ENCODE results near the gene STK32A.
"Not testable (repeated sequence)": the region's sequence is repeated elsewhere in the genome, so short reads cannot be mapped to it uniquely, and the experiment has no call there.

STK32A gene

GRCh38 chr5:147226512-147226911 is 8.3 kb upstream of the STK32A start:
- no peak overlapping the region for H2AFZ ChIP-seq (ENCODE audit: low read depth, low read length)
- H3K27me3 ChIP-seq (ENCODE audit: insufficient read depth, low read length, poor library complexity): no peaks in the 10 kb centered on the region
- H3K27ac ChIP-seq (ENCODE audit: low read length): no peak overlapping the region
- DNase-seq (no peak), ATAC-seq (ENCODE audit: insufficient read depth, low read depth) (no peak)
- H3K9ac ChIP-seq (ENCODE audit: low read depth, low read length): no peak overlapping the region
- H3K9me3 ChIP-seq (ENCODE audit: insufficient read depth, low read length, severe bottlenecking): no peaks in the 10 kb centered on the region
- no peak for TF ChIP-seq EZH2 (IDR thresholded peaks at IDR 0.05; ENCODE audit: borderline replicate concordance, low read depth, low read length, severe bottlenecking)
- TF ChIP-seq, protein P1, sequence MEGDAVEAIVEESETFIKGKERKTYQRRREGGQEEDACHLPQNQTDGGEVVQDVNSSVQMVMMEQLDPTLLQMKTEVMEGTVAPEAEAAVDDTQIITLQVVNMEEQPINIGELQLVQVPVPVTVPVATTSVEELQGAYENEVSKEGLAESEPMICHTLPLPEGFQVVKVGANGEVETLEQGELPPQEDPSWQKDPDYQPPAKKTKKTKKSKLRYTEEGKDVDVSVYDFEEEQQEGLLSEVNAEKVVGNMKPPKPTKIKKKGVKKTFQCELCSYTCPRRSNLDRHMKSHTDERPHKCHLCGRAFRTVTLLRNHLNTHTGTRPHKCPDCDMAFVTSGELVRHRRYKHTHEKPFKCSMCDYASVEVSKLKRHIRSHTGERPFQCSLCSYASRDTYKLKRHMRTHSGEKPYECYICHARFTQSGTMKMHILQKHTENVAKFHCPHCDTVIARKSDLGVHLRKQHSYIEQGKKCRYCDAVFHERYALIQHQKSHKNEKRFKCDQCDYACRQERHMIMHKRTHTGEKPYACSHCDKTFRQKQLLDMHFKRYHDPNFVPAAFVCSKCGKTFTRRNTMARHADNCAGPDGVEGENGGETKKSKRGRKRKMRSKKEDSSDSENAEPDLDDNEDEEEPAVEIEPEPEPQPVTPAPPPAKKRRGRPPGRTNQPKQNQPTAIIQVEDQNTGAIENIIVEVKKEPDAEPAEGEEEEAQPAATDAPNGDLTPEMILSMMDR (IDR thresholded peaks at IDR 0.05; ENCODE audit: borderline replicate concordance, extremely low read depth, low read length, poor library complexity, severe bottlenecking): no peak
- H3K4me2 ChIP-seq (ENCODE audit: insufficient read depth, low read length): no peak overlapping the region
- H3K4me3 ChIP-seq (ENCODE audit: low read depth in 1 of 2, low read length in 2 of 2): no peak overlapping the region
- H4K20me1 ChIP-seq (ENCODE audit: insufficient read depth, low read length): no peaks in the 10 kb centered on the region
- H3K36me3 ChIP-seq (ENCODE audit: insufficient read depth, low read length): no peaks in the 10 kb centered on the region
- no peaks in the 10 kb centered on the region for H3K79me2 ChIP-seq (ENCODE audit: insufficient read depth, low read length)
- no peaks in the 10 kb centered on the region for H3K4me1 ChIP-seq (ENCODE audit: insufficient read depth, low read length)

GRCh38 chr5:147234239-147234824 is 494 bp upstream of the STK32A start:
- no peaks in the 10 kb centered on the region for H3K27me3 ChIP-seq (ENCODE audit: insufficient read depth, low read length, poor library complexity)
- H3K79me2 ChIP-seq (ENCODE audit: insufficient read depth, low read length): no peaks in the 10 kb centered on the region
- no peaks in the 10 kb centered on the region for H4K20me1 ChIP-seq (ENCODE audit: insufficient read depth, low read length)
- H3K4me3 ChIP-seq (ENCODE audit: low read depth in 1 of 2, low read length in 2 of 2): no peak overlapping the region
- no peaks in the 10 kb centered on the region for H3K36me3 ChIP-seq (ENCODE audit: insufficient read depth, low read length)
- no peak for ATAC-seq (ENCODE audit: insufficient read depth, low read depth)
- H3K4me1 ChIP-seq (ENCODE audit: insufficient read depth, low read length): no peaks in the 10 kb centered on the region
- H3K27ac ChIP-seq (ENCODE audit: low read length): no peak overlapping the region
- H3K9me3 ChIP-seq (ENCODE audit: insufficient read depth, low read length, severe bottlenecking): no peaks in the 10 kb centered on the region
- H3K4me2 ChIP-seq (ENCODE audit: insufficient read depth, low read length): no peak overlapping the region
- no peak for TF ChIP-seq EZH2 (IDR thresholded peaks at IDR 0.05; ENCODE audit: borderline replicate concordance, low read depth, low read length, severe bottlenecking)
- TF ChIP-seq, protein P1 (IDR thresholded peaks at IDR 0.05; ENCODE audit: borderline replicate concordance, extremely low read depth, low read length, poor library complexity, severe bottlenecking): no peak
- no peak overlapping the region for H2AFZ ChIP-seq (ENCODE audit: low read depth, low read length)
- H3K9ac ChIP-seq (ENCODE audit: low read depth, low read length): no peak overlapping the region
- no peak for DNase-seq

GRCh38 chr5:147240266-147240985 is 5.6 kb downstream of the STK32A start:
- H3K36me3 ChIP-seq (ENCODE audit: insufficient read depth, low read length): no peaks in the 10 kb centered on the region
- no peaks in the 10 kb centered on the region for H3K9me3 ChIP-seq (ENCODE audit: insufficient read depth, low read length, severe bottlenecking)
- H3K27ac ChIP-seq (ENCODE audit: low read length): no peak overlapping the region
- TF ChIP-seq, protein P1 (IDR thresholded peaks at IDR 0.05; ENCODE audit: borderline replicate concordance, extremely low read depth, low read length, poor library complexity, severe bottlenecking): no peak
- TF ChIP-seq EZH2 (IDR thresholded peaks at IDR 0.05; ENCODE audit: borderline replicate concordance, low read depth, low read length, severe bottlenecking): no peak
- ATAC-seq (ENCODE audit: insufficient read depth, low read depth): no peak
- no peaks in the 10 kb centered on the region for H4K20me1 ChIP-seq (ENCODE audit: insufficient read depth, low read length)
- no peak overlapping the region for H3K9ac ChIP-seq (ENCODE audit: low read depth, low read length)
- no peak overlapping the region for H2AFZ ChIP-seq (ENCODE audit: low read depth, low read length)
- H3K4me3 ChIP-seq (ENCODE audit: low read depth in 1 of 2, low read length in 2 of 2): no peak overlapping the region
- no peaks in the 10 kb centered on the region for H3K79me2 ChIP-seq (ENCODE audit: insufficient read depth, low read length)
- no peaks in the 10 kb centered on the region for H3K4me1 ChIP-seq (ENCODE audit: insufficient read depth, low read length)
- no peak for DNase-seq
- H3K4me2 ChIP-seq (ENCODE audit: insufficient read depth, low read length): no peak overlapping the region
- no peaks in the 10 kb centered on the region for H3K27me3 ChIP-seq (ENCODE audit: insufficient read depth, low read length, poor library complexity)

DNA sequence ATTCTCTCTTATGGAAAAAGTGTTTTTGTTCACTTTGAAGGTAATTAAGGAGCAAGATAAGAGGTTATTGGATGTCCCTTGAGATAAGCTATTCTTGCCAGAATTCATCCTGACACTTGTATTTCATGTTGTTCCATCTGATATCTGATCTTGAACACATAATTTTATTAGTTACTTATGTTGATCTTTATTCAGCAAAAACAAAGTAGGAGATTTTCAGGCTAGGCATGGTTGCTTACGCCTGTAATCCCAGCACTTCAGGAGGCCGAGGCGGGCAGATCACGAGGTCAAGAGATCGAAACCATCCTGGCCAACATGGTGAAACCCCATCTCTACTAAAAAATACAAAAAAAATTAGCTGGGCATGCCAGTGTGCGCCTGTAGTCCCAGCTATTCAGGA is 8.4 kb downstream of the STK32A start:
- not testable (repeated sequence) for H3K36me3 ChIP-seq (ENCODE audit: insufficient read depth, low read length); H3K79me2 ChIP-seq (ENCODE audit: insufficient read depth, low read length); H3K27ac ChIP-seq (ENCODE audit: low read length); H3K9me3 ChIP-seq (ENCODE audit: insufficient read depth, low read length, severe bottlenecking); H3K4me1 ChIP-seq (ENCODE audit: insufficient read depth, low read length); H3K27me3 ChIP-seq (ENCODE audit: insufficient read depth, low read length, poor library complexity); DNase-seq; H2AFZ ChIP-seq (ENCODE audit: low read depth, low read length); H4K20me1 ChIP-seq (ENCODE audit: insufficient read depth, low read length); ATAC-seq (ENCODE audit: insufficient read depth, low read depth); H3K9ac ChIP-seq (ENCODE audit: low read depth, low read length); H3K4me3 ChIP-seq (ENCODE audit: low read depth in 1 of 2, low read length in 2 of 2); H3K4me2 ChIP-seq (ENCODE audit: insufficient read depth, low read length)

All from DND-41 (cell line).